HEK293 (cell line): Measurements from ENCODE around the gene GGA1.
A peak's percentile ranks its signal among the peaks of the same experiment; 100 is the strongest.

Experiments
- CTCF ChIA-PET: fragments of 350-600 bp; formaldehyde crosslinking; extraction: SDS; loops from one replicate; lab custom pipeline; 2021; ENCODE audit warnings: antibody characterized with exemption; lab: Yijun Ruan, JAX
- POLR2A ChIA-PET: fragments of 300-600 bp; formaldehyde crosslinking; extraction: SDS; loops from one replicate; lab custom pipeline; 2020; ENCODE audit warnings: antibody characterized with exemption, inconsistent platforms; lab: Yijun Ruan, JAX
- H3K27ac ChIP-seq: fragments of 200-500 bp; sonication (Bioruptor generic); 2 replicates; pipeline ENCODE4 v1.5.1; 2014; ENCODE audit warnings: low read depth, low read length, control low read depth, inconsistent platforms; ENCODE audit errors: extremely low read depth
- H3K36me3 ChIP-seq, 2 experiments: fragments of 200-500 bp in 1 of 2; sonication (Bioruptor generic) in 1 of 2; 1 replicate in 1 of 2; 2 replicates in 1 of 2; pipeline ENCODE4 v1.5.1; 2014 to 2017; ENCODE audit warnings: inconsistent platforms in 2 of 2, low read length in 2 of 2; ENCODE audit not compliant: control insufficient read depth in 2 of 2, insufficient read depth in 1 of 2
- H3K4me1 ChIP-seq: fragments of 200-500 bp; sonication (Bioruptor generic); 2 replicates; pipeline ENCODE4 v1.5.1; 2014; ENCODE audit warnings: mild to moderate bottlenecking, low read length, inconsistent platforms; ENCODE audit not compliant: control insufficient read depth, insufficient read depth
- H3K4me3 ChIP-seq: 2 replicates; pipeline ENCODE4 v1.5.1; 2011; ENCODE audit warnings: low read depth, mild to moderate bottlenecking, control low read depth, low read length, moderate library complexity
- H3K9me3 ChIP-seq: fragments of 200-500 bp; sonication (Bioruptor generic); 2 replicates; pipeline ENCODE4 v1.5.1; 2014; ENCODE audit warnings: low read depth, low read length, inconsistent platforms; ENCODE audit not compliant: control insufficient read depth, insufficient read depth
- CTCF ChIP-seq: fragments of 450-650 bp; formaldehyde crosslinking; IDR thresholded peaks from 2 replicates; pipeline ENCODE4 v1.5.1; 2016; ENCODE audit warnings: missing biosample characterization, missing genetic modification characterization
- GLIS2 ChIP-seq: fragments of 450-650 bp; formaldehyde crosslinking; IDR thresholded peaks from 2 replicates; pipeline ENCODE4 v1.5.1; 2016; ENCODE audit warnings: missing biosample characterization, missing genetic modification characterization
- KLF1 ChIP-seq: fragments of 450-650 bp; formaldehyde crosslinking; IDR thresholded peaks from 2 replicates; pipeline ENCODE4 v1.5.1; 2016; ENCODE audit warnings: missing biosample characterization, missing genetic modification characterization
- PATZ1 ChIP-seq: fragments of 450-650 bp; formaldehyde crosslinking; IDR thresholded peaks from 2 replicates; pipeline ENCODE4 v1.5.1; 2016; ENCODE audit warnings: missing biosample characterization, missing genetic modification characterization
- PRDM10 ChIP-seq: fragments of 450-650 bp; formaldehyde crosslinking; IDR thresholded peaks from 2 replicates; pipeline ENCODE4 v1.5.1; 2016; ENCODE audit warnings: missing biosample characterization, missing genetic modification characterization
- SP2 ChIP-seq: fragments of 450-650 bp; formaldehyde crosslinking; IDR thresholded peaks from 2 replicates; pipeline ENCODE4 v1.5.1; 2016; ENCODE audit warnings: missing biosample characterization, missing genetic modification characterization
- ZIC2 ChIP-seq: fragments of 450-650 bp; formaldehyde crosslinking; IDR thresholded peaks from 2 replicates; pipeline ENCODE4 v1.5.1; 2016; ENCODE audit warnings: missing biosample characterization, missing genetic modification characterization
- ZNF138 ChIP-seq: fragments of 450-650 bp; formaldehyde crosslinking; IDR thresholded peaks from 2 replicates; pipeline ENCODE4 v1.5.1; 2016; ENCODE audit warnings: missing biosample characterization, missing genetic modification characterization, borderline replicate concordance
- ZNF2 ChIP-seq: fragments of 450-650 bp; formaldehyde crosslinking; IDR thresholded peaks from 2 replicates; pipeline ENCODE4 v1.5.1; 2016; ENCODE audit warnings: missing biosample characterization, missing genetic modification characterization
- ZNF341 ChIP-seq: fragments of 450-650 bp; formaldehyde crosslinking; IDR thresholded peaks from 2 replicates; pipeline ENCODE4; 2016; ENCODE audit warnings: low read depth, missing biosample characterization, missing genetic modification characterization
- ZNF362 ChIP-seq: fragments of 450-650 bp; formaldehyde crosslinking; IDR thresholded peaks from 2 replicates; pipeline ENCODE4 v1.5.1; 2016; ENCODE audit warnings: missing biosample characterization, missing genetic modification characterization
- ZNF600 ChIP-seq: fragments of 450-650 bp; formaldehyde crosslinking; IDR thresholded peaks from 2 replicates; pipeline ENCODE4 v1.5.1; 2016; ENCODE audit warnings: missing biosample characterization, missing genetic modification characterization
- ZNF768 ChIP-seq: fragments of 450-650 bp; formaldehyde crosslinking; IDR thresholded peaks from 2 replicates; pipeline ENCODE4 v1.5.1; 2018; ENCODE audit warnings: missing biosample characterization, mild to moderate bottlenecking, missing genetic modification characterization
- ZNF785 ChIP-seq: fragments of 450-650 bp; formaldehyde crosslinking; IDR thresholded peaks from 2 replicates; pipeline ENCODE4 v1.5.1; 2016; ENCODE audit warnings: missing biosample characterization, missing genetic modification characterization
- ZNF837 ChIP-seq: fragments of 450-650 bp; formaldehyde crosslinking; IDR thresholded peaks from 2 replicates; pipeline ENCODE4 v1.5.1; 2016; ENCODE audit warnings: missing biosample characterization, missing genetic modification characterization
- TF ChIP-seq, protein P1 (sequence below): fragments of 450-650 bp; formaldehyde crosslinking; conservative IDR thresholded peaks from 2 replicates; pipeline ENCODE4 v1.5.1; 2016; ENCODE audit warnings: low read depth, missing biosample characterization, missing genetic modification characterization

GGA1 gene

DNA sequence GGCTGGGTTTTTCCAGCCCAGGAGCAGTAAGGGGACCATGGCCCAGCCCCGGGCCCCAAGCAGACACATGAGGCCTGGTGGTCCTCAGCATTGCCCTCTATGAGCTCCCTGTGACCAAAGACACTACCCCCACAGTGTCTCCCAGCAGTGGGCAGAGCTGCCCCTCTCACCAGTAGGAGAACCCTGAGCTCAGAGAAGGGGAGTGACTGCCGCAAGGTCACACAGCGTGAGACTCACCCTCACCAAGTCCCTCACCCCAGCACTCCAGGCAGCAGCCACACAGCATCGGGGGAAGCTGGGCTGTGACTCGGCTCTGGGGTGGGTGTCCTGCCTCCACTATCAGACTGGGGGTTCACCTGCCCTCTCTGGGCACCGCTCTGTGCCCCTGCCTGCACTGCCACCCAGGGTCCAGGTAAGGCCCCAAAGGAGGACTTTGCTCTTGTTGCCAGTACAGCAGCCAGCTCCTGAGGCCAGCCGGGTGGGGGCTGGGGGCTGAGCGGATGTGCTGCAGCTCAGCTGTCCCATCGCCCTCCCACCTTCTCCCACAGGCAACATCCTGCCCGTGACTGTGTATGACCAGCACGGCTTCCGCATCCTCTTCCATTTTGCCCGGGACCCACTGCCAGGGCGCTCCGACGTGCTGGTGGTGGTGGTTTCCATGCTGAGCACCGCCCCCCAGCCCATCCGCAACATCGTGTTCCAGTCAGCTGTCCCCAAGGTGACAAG, 23.0 kb downstream of the GGA1 start:
- Histone ChIP-seq H3K4me1 (peaks cover 13% of the 10 kb centered on the region), H3K27ac (no peak overlapping the region), H3K36me3 (peaks cover 0 to 59% of the 10 kb centered on the region in 2 experiments; a peak in 1 of 3 replicates), H3K9me3 (no peaks in the 10 kb centered on the region), H3K4me3 (no peak overlapping the region)
- POLR2A ChIA-PET = interaction anchor here (0.5 to 11.0 kb wide), 9 partner anchors 8 to 34 kb away, joined by 3 to 80 read pairs (median 4); partner anchors contain the start of genes GGA1, PDXP and SH3BP1
- CTCF ChIA-PET = interaction anchor here (0.6 to 17.0 kb wide), 7 partner anchors 9 to 87 kb away, joined by 3 to 353 read pairs (median 3); partner anchors contain the start of genes GGA1, LGALS1 and NOL12
- TF ChIP-seq PATZ1 (tag by site-specific recombination) (peak; percentile 41; the same call in 1 of the 2 replicates), CTCF (tag by site-specific recombination) (no peak), ZNF600 (tag by site-specific recombination) (peak; percentile 52; the same call in 1 of the 2 replicates), ZNF768 (tag by site-specific recombination) (peak; percentile 84; the same call in 1 of the 2 replicates), ZNF341 (0 out of 2 replicates have a peak, but pooled peaks have one; percentile 46), ZNF837 (tag by site-specific recombination) (no peak), GLIS2 (tag by site-specific recombination) (0 out of 2 replicates have a peak, but pooled peaks have one; percentile 13), ZNF2 (no peak)

DNA sequence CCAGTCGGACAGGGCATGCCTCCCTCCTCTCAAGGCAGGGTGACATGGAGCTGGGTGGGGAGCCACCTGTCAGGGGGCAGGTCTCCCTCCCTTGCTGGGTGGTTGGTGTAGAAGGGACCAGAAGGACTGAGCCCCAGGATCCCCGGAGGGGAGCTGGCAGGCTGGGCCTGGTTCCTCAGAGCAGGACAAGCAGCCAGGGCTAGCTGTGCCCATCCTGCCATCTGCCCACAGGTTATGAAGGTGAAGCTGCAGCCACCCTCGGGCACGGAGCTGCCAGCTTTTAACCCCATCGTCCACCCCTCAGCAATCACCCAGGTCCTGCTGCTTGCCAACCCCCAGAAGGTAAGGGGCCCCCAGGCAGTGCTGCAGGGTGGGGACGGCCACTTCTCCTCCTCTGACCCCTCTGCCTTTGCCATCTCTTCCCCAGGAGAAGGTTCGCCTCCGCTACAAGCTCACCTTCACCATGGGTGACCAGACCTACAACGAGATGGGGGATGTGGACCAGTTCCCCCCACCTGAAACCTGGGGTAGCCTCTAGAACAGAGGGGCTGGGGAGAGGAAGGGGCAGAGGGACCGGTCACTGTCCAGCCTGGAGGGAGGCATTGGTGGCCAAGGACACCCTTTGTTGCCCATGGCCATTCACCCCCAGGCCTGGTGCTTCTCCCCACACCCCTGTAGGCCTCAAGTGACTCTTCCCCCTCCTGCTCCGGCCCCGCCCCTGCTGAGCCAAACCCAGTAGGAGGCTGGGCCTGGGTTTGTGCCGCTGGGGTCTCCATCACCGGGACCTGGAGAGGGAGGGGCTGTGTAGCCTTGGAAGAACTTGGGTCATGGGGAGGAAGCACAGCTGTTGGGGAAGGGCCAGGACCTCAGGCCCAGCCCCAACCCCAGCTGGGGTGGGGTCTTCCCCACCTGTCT, 23.8 kb downstream of the GGA1 start:
- Histone ChIP-seq H3K4me1 (peaks cover 13% of the 10 kb centered on the region), H3K9me3 (no peaks in the 10 kb centered on the region), H3K36me3 (peaks cover 0 to 52% of the 10 kb centered on the region in 2 experiments; a peak in 1 of 3 replicates), H3K4me3 (no peak overlapping the region), H3K27ac (peak overlapping the region; percentile 7; the same call in 1 of the 2 replicates)
- ChIA-PET POLR2A (interaction anchor here (0.6 to 11.0 kb wide), 6 partner anchors 11 to 54 kb away, joined by 3 to 80 read pairs (median 4); partner anchors contain the start of genes GGA1, NOL12 and PDXP), CTCF (interaction anchor here (0.9 to 17.0 kb wide), 6 partner anchors 9 to 88 kb away, joined by 3 to 353 read pairs (median 8); partner anchors contain the start of genes LGALS1 and NOL12)
- TF ChIP-seq ZIC2 (tag by site-specific recombination) = peak; percentile 56
- TF ChIP-seq ZNF362 = no peak
- peak; percentile 55 for TF ChIP-seq SP2 (tag by site-specific recombination)
- TF ChIP-seq, protein P1, sequence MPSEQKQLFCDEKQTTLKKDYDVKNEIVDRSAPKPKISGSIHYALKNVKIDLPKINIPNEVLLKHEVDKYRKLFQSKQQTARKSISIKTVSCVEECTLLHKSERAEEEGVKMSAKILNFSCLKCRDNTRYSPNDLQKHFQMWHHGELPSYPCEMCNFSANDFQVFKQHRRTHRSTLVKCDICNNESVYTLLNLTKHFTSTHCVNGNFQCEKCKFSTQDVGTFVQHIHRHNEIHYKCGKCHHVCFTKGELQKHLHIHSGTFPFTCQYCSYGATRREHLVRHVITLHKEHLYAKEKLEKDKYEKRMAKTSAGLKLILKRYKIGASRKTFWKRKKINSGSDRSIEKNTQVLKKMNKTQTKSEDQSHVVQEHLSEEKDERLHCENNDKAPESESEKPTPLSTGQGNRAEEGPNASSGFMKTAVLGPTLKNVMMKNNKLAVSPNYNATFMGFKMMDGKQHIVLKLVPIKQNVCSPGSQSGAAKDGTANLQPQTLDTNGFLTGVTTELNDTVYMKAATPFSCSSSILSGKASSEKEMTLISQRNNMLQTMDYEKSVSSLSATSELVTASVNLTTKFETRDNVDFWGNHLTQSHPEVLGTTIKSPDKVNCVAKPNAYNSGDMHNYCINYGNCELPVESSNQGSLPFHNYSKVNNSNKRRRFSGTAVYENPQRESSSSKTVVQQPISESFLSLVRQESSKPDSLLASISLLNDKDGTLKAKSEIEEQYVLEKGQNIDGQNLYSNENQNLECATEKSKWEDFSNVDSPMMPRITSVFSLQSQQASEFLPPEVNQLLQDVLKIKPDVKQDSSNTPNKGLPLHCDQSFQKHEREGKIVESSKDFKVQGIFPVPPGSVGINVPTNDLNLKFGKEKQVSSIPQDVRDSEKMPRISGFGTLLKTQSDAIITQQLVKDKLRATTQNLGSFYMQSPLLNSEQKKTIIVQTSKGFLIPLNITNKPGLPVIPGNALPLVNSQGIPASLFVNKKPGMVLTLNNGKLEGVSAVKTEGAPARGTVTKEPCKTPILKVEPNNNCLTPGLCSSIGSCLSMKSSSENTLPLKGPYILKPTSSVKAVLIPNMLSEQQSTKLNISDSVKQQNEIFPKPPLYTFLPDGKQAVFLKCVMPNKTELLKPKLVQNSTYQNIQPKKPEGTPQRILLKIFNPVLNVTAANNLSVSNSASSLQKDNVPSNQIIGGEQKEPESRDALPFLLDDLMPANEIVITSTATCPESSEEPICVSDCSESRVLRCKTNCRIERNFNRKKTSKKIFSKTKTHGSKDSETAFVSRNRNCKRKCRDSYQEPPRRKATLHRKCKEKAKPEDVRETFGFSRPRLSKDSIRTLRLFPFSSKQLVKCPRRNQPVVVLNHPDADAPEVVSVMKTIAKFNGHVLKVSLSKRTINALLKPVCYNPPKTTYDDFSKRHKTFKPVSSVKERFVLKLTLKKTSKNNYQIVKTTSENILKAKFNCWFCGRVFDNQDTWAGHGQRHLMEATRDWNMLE = no peak
- peak; percentile 22; the same call in 1 of the 2 replicates for TF ChIP-seq ZNF341
- TF ChIP-seq ZNF785 (tag by site-specific recombination) = no peak
- TF ChIP-seq ZNF138 (tag by site-specific recombination) = no peak
- no peak for TF ChIP-seq KLF1 (tag by site-specific recombination)
- TF ChIP-seq PRDM10 (tag by site-specific recombination) = peak; percentile 78
